ENCODE results near the gene IL6R. TPM values are rescaled to one million over a fixed set of nuclear protein-coding genes. Genes with fewer than 3 reads are reported as not detected.
"Not testable (repeated sequence)": the region's sequence is repeated elsewhere in the genome, so short reads cannot be mapped to it uniquely, and the experiment has no call there.

IL6R gene
- total and polyA plus RNA-seq, 2 donors (not counting 1 experiment from before 2014, with no cell fraction given), result 3.5 to 5.3 TPM

- H3K4me1 Mint-ChIP-seq, result peaks cover 1% of the 10 kb centered on the region
- H3K4me3 Mint-ChIP-seq, result no peak overlapping the region
- ChIA-PET POLR2A (no interaction called here), CTCF (interaction anchor here (1.2 to 7.1 kb wide), 4 partner anchors 14 to 275 kb away, joined by 3 to 188 read pairs (median 4); no protein-coding TSS in a partner anchor)
- no peaks in the 10 kb centered on the region for H4K20me1 ChIP-seq (ENCODE audit: control insufficient read depth, insufficient read depth, low read length, poor library complexity, severe bottlenecking)
- intact Hi-C loops (cut with micrococcal nuclease), result no loop called here
- 33% methylated on average over 4 of the region's 5 CpGs for WGBS (ENCODE audit: insufficient coverage)
- H3K79me2 ChIP-seq (ENCODE audit: control insufficient read depth, insufficient read depth, low read length), result no peaks in the 10 kb centered on the region
- H2AFZ ChIP-seq (ENCODE audit: insufficient read depth, low read depth, low read length, poor library complexity, severe bottlenecking), result no peak overlapping the region
- H3K9me3 ChIP-seq (ENCODE audit: control extremely low read depth in 1 of 3, control insufficient read depth in 2 of 3, insufficient read depth in 1 of 3, low read length in 2 of 3), result no peaks in the 10 kb centered on the region
- no peak overlapping the region for H3K4me2 ChIP-seq (replicated peaks; ENCODE audit: low read depth, low read length, poor library complexity, severe bottlenecking)
- no peak overlapping the region for H3K9ac ChIP-seq (ENCODE audit: low read length)
- no peaks in the 10 kb centered on the region for H3K4me1 ChIP-seq (ENCODE audit: control insufficient read depth in 2 of 2, insufficient read depth in 2 of 2, low read length in 2 of 2)
- DNase-seq (no peak), ATAC-seq (ENCODE audit: low read depth) (no peak)
- no peaks in the 10 kb centered on the region for H3K27me3 ChIP-seq (replicated peaks in 1 of 4; ENCODE audit: control extremely low read depth in 1 of 4, control insufficient read depth in 3 of 4, insufficient read depth in 4 of 4, low read length in 3 of 4)
- no peak overlapping the region for H3K4me3 ChIP-seq (ENCODE audit: control extremely low read depth in 1 of 5, extremely low read depth in 1 of 5, insufficient read depth in 1 of 5, low read depth in 2 of 5, low read length in 4 of 5)
- H3K9me3 Mint-ChIP-seq (ENCODE audit: insufficient read depth), result no peaks in the 10 kb centered on the region
- TF ChIP-seq CTCF (IDR thresholded peaks at IDR 0.05), result no peak
- H3K27ac Mint-ChIP-seq, result no peak overlapping the region
- H3K27ac ChIP-seq (ENCODE audit: low read length in 2 of 2), result no peak overlapping the region
- no peaks in the 10 kb centered on the region for H3K36me3 ChIP-seq (replicated peaks in 1 of 2; ENCODE audit: control extremely low read depth in 1 of 2, control insufficient read depth in 1 of 2, extremely low read depth in 1 of 2, insufficient read depth in 2 of 2, low read length in 1 of 2)
- H3K27me3 Mint-ChIP-seq, result peaks cover 4% of the 10 kb centered on the region
Observed at GRCh38 chr1:154485106-154485505, 80.0 kb downstream of the IL6R start.

GRCh38 chr1:154485910-154486496, 80.9 kb downstream of the IL6R start:
- Histone ChIP-seq H3K27ac (ENCODE audit: low read length in 2 of 2) (no peak overlapping the region), H3K4me1 (ENCODE audit: control insufficient read depth in 2 of 2, insufficient read depth in 2 of 2, low read length in 2 of 2) (peaks cover 8 to 9% of the 10 kb centered on the region in 2 donors), H3K9ac (ENCODE audit: low read length) (no peak overlapping the region), H3K4me3 (ENCODE audit: control extremely low read depth in 1 of 5, extremely low read depth in 1 of 5, insufficient read depth in 1 of 5, low read depth in 2 of 5, low read length in 4 of 5) (no peak overlapping the region), H3K4me2 (replicated peaks; ENCODE audit: low read depth, low read length, poor library complexity, severe bottlenecking) (no peak overlapping the region), H3K27me3 (replicated peaks in 1 of 4; ENCODE audit: control extremely low read depth in 1 of 4, control insufficient read depth in 3 of 4, insufficient read depth in 4 of 4, low read length in 3 of 4) (no peaks in the 10 kb centered on the region), H3K9me3 (ENCODE audit: control extremely low read depth in 1 of 3, control insufficient read depth in 2 of 3, insufficient read depth in 1 of 3, low read length in 2 of 3) (no peaks in the 10 kb centered on the region), H2AFZ (ENCODE audit: insufficient read depth, low read depth, low read length, poor library complexity, severe bottlenecking) (no peak overlapping the region), H3K36me3 (replicated peaks in 1 of 2; ENCODE audit: control extremely low read depth in 1 of 2, control insufficient read depth in 1 of 2, extremely low read depth in 1 of 2, insufficient read depth in 2 of 2, low read length in 1 of 2) (no peaks in the 10 kb centered on the region), H4K20me1 (ENCODE audit: control insufficient read depth, insufficient read depth, low read length, poor library complexity, severe bottlenecking) (no peaks in the 10 kb centered on the region), H3K79me2 (ENCODE audit: control insufficient read depth, insufficient read depth, low read length) (no peaks in the 10 kb centered on the region)
- 97% methylated on average over 5 of the region's 7 CpGs for WGBS (ENCODE audit: insufficient coverage)
- TF ChIP-seq CTCF (IDR thresholded peaks at IDR 0.05) (no peak), EZH2 (IDR thresholded peaks at IDR 0.05; ENCODE audit: borderline replicate concordance, insufficient read depth, low read depth, low read length, poor library complexity, severe bottlenecking) (no peak)
- Mint-ChIP-seq H3K27ac (no peak overlapping the region), H3K9me3 (ENCODE audit: insufficient read depth) (no peaks in the 10 kb centered on the region), H3K4me3 (no peak overlapping the region), H3K27me3 (peaks cover 4% of the 10 kb centered on the region), H3K4me1 (peaks cover 10% of the 10 kb centered on the region)
- ChIA-PET POLR2A (no interaction called here), CTCF (interaction anchor here (1.5 to 1.8 kb wide), 2 partner anchors 13 to 74 kb away, joined by 3 to 4 read pairs; no protein-coding TSS in a partner anchor)
- no peak for ATAC-seq (ENCODE audit: low read depth)
- no peak for DNase-seq
- intact Hi-C loops (cut with micrococcal nuclease), result no loop called here

GRCh38 chr1:154486756-154487155, 81.6 kb downstream of the IL6R start:
- H3K27ac Mint-ChIP-seq; DNase-seq; H4K20me1 ChIP-seq (ENCODE audit: control insufficient read depth, insufficient read depth, low read length, poor library complexity, severe bottlenecking); H3K4me3 ChIP-seq (ENCODE audit: control extremely low read depth in 1 of 5, extremely low read depth in 1 of 5, insufficient read depth in 1 of 5, low read depth in 2 of 5, low read length in 4 of 5); intact Hi-C loops (cut with micrococcal nuclease); H3K27ac ChIP-seq (ENCODE audit: low read length in 2 of 2); H3K27me3 ChIP-seq (replicated peaks in 1 of 4; ENCODE audit: control extremely low read depth in 1 of 4, control insufficient read depth in 3 of 4, insufficient read depth in 4 of 4, low read length in 3 of 4); H3K27me3 Mint-ChIP-seq; H3K79me2 ChIP-seq (ENCODE audit: control insufficient read depth, insufficient read depth, low read length); H3K9me3 ChIP-seq (ENCODE audit: control extremely low read depth in 1 of 3, control insufficient read depth in 2 of 3, insufficient read depth in 1 of 3, low read length in 2 of 3); H3K9me3 Mint-ChIP-seq (ENCODE audit: insufficient read depth); POLR2A ChIA-PET; H2AFZ ChIP-seq (ENCODE audit: insufficient read depth, low read depth, low read length, poor library complexity, severe bottlenecking); H3K9ac ChIP-seq (ENCODE audit: low read length); H3K4me2 ChIP-seq (replicated peaks; ENCODE audit: low read depth, low read length, poor library complexity, severe bottlenecking); H3K36me3 ChIP-seq (replicated peaks in 1 of 2; ENCODE audit: control extremely low read depth in 1 of 2, control insufficient read depth in 1 of 2, extremely low read depth in 1 of 2, insufficient read depth in 2 of 2, low read length in 1 of 2); H3K4me3 Mint-ChIP-seq; ATAC-seq (ENCODE audit: low read depth): not testable (repeated sequence)
- WGBS (ENCODE audit: insufficient coverage), result 48% methylated on average over 5 of the region's 5 CpGs
- CTCF ChIA-PET, result interaction anchor here (1.5 kb wide), 1 partner anchor 13 kb away, joined by 3 read pairs; no protein-coding TSS in a partner anchor
- H3K4me1 Mint-ChIP-seq, result peaks cover 18% of the 10 kb centered on the region
- H3K4me1 ChIP-seq (ENCODE audit: control insufficient read depth in 2 of 2, insufficient read depth in 2 of 2, low read length in 2 of 2), result peaks cover 16% of the 10 kb centered on the region in 2 donors

Data from B cell (primary cell).